Spinal cord (tissue), 10 donors: ENCODE results near the gene ADRA2C. TPM values are rescaled to one million over a fixed set of nuclear protein-coding genes. Genes with fewer than 3 reads are reported as not detected.

Experiments
- DNase-seq, 6 donors: peaks; one replicate each; pipeline versions ENCODE4 v3.0.0 to v3.0.0-alpha.2; 2013 to 2015; ENCODE audit warnings: low spot score in 6 of 6, low read depth in 4 of 6
- H3K27ac ChIP-seq: one replicate; pipeline ENCODE4 v1.5.1; 2013; ENCODE audit warnings: low read depth, low read length, control low read depth
- H3K27me3 ChIP-seq: one replicate; pipeline ENCODE4 v1.6.1; 2013; ENCODE audit warnings: low read length; ENCODE audit not compliant: control insufficient read depth, insufficient read depth
- H3K36me3 ChIP-seq: one replicate; pipeline ENCODE4 v1.6.1; 2013; ENCODE audit warnings: low read length; ENCODE audit not compliant: control insufficient read depth, insufficient read depth
- H3K4me1 ChIP-seq: one replicate; pipeline ENCODE4 v1.6.1; 2013; ENCODE audit warnings: low read length; ENCODE audit not compliant: control insufficient read depth, insufficient read depth
- H3K4me3 ChIP-seq: one replicate; pipeline ENCODE4 v1.5.1; 2013; ENCODE audit warnings: low read depth, low read length, control low read depth
- H3K9me3 ChIP-seq: one replicate; pipeline ENCODE4 v1.6.1; 2013; ENCODE audit warnings: low read length; ENCODE audit not compliant: control insufficient read depth, insufficient read depth
- WGBS: methylation state at CpG from one replicate; pipeline ENCODE4 v1.1.5; 2013; ENCODE audit warnings: missing lambda C conversion rate; ENCODE audit not compliant: insufficient coverage; 5-methylcytosine and 5-hydroxymethylcytosine counted together
- polyA plus RNA-seq, 2 donors: library from polyadenylated mRNA; unstranded; fragments of 120-200 nt; gene quantifications; one replicate each; pipeline ENCODE4 v1.2.1, GENCODE V29; 2013; ENCODE audit not compliant: insufficient read length in 2 of 2
- total RNA-seq, 2 donors: library from RNA; depleted of rRNA in 1 of 2; stranded (reverse); fragments of 120-200 nt in 1 of 2; fragments of >200 nt in 1 of 2; gene quantifications; one replicate each; pipeline versions ENCODE4 v1.2.3 to v1.2.4, GENCODE V29; 2013 to 2014
- donor health status: healthy.

The ADRA2C gene
- total and polyA plus RNA-seq, 4 donors, result 2.3 to 7.5 (median 4.5) TPM

DNA sequence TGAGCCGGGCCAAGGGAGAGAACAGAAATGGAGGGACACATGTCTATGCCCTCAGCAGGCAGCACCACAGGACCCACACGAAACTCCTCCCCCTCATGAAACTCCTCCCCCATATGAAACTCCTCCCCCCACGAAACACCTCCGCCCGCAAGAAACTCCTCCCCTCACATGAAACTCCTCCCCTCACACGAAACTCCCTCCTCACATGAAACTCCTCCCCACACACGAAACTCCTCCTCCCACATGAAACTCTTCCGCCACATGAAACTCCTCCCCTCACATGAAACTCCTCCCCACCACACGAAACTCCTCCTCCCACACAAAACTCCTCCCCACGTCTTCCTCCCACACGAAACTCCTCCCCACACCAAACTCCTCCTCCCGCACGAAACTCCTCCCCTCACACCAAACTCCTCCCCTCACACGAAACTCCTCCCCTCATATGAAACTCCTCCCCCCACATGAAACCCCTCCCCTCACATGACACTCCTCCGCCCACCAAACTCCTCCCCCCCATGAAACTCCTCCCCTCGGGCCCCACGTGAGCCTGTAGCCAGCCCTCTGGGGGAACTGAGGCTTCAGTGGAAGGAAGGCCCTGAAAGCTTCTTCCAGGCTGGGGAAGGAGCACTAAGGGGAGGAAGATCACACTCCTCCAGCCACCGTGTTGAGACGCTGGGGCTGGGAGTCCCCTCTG, 15.2 kb downstream of the ADRA2C start:
- Histone ChIP-seq H3K36me3 (no peaks in the 10 kb centered on the region), H3K9me3 (no peaks in the 10 kb centered on the region), H3K27ac (no peak overlapping the region), H3K4me3 (no peak overlapping the region), H3K4me1 (peaks cover 43% of the 10 kb centered on the region), H3K27me3 (peaks cover 3% of the 10 kb centered on the region)
- WGBS, result 83% methylated on average over 12 of the region's 19 CpGs
- DNase-seq, result no peak

DNA sequence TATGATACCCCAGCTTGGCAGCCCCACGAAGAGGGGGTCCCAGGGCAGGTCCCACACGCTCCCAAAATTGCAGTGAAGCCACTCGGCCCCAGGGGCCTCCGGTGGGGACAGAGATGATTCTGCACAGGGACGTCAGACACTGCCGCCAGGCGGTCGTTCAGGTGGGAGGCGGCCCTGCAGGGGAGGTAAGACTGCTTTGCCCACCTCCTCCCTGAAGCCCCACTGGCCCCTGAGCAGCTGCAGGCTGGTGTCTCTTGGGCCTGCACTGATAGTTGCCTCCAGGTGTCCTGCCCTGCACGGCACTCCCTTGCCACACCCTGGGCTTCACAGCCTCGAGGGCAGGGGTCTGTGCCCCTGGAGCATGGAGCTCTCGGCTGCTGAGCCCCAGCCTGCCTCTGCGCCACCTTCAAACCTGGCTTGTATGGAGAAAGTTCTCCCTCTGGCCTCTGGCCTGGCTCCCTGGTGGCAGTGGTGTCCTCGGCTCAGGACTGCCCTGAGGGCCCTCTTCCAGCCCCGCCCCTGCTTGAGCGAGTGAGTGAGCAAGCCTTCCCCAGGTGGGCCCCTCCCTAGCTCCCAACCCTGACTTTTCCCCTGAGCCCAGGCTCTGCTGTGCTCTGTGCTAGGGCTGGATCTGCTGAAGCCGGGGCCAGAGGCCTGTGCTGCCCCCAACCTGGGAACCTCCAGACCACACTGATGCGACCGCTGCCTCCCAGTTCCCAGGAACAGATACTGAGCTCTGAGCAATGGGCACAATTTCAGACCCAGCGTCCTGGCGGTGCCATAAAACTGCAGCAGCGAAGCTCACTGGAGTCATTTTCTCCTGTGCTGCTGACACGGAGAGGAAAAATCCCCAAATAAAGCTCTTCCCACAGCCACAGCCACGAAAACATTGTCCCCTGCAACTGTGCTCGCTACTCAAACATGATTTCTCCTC, 16.1 kb downstream of the ADRA2C start:
- Histone ChIP-seq H3K27ac (no peak overlapping the region), H3K9me3 (no peaks in the 10 kb centered on the region), H3K4me3 (no peak overlapping the region), H3K4me1 (peaks cover 48% of the 10 kb centered on the region), H3K36me3 (no peaks in the 10 kb centered on the region), H3K27me3 (peaks cover 3% of the 10 kb centered on the region)
- WGBS, result 77% methylated on average over 24 of the region's 25 CpGs
- peak in 1 of 6 donors; percentile 78 for DNase-seq

DNA sequence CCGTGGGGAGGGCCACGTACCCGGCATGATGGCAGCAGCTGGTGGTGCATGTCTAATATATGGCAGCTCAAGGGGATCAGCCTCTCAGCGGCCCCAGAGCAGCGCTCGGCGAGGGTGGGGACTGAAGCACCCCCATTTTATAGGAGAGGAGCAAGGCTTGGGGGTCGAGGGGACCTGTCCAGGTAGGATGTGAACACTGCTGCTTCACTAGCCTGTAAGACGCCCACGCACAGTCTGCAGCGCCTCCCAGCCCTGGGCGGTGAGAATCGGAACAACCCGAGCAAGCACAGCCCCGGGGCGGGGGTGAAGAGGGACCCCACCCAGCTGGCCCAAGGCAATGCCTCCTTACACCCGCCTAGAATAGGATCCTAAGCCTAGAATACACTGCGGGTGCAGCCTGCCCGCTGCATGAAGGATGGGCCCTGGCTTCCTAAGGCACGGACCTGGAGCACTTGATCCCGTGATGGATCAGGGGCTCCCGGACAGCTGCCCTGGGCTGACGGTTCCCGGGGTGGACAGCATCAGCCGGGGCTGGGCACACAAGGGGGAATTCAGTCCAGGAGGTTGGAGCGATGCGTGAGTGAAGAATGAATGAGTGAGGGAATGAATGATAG, 17.6 kb downstream of the ADRA2C start:
- Histone ChIP-seq H3K4me1 (peaks cover 52% of the 10 kb centered on the region), H3K36me3 (no peaks in the 10 kb centered on the region), H3K4me3 (no peak overlapping the region), H3K27ac (no peak overlapping the region), H3K27me3 (peaks cover 3% of the 10 kb centered on the region), H3K9me3 (no peaks in the 10 kb centered on the region)
- WGBS, result 37% methylated on average over 23 of the region's 27 CpGs
- peak in 2 of 6 donors; percentile 51 to 65 for DNase-seq

DNA sequence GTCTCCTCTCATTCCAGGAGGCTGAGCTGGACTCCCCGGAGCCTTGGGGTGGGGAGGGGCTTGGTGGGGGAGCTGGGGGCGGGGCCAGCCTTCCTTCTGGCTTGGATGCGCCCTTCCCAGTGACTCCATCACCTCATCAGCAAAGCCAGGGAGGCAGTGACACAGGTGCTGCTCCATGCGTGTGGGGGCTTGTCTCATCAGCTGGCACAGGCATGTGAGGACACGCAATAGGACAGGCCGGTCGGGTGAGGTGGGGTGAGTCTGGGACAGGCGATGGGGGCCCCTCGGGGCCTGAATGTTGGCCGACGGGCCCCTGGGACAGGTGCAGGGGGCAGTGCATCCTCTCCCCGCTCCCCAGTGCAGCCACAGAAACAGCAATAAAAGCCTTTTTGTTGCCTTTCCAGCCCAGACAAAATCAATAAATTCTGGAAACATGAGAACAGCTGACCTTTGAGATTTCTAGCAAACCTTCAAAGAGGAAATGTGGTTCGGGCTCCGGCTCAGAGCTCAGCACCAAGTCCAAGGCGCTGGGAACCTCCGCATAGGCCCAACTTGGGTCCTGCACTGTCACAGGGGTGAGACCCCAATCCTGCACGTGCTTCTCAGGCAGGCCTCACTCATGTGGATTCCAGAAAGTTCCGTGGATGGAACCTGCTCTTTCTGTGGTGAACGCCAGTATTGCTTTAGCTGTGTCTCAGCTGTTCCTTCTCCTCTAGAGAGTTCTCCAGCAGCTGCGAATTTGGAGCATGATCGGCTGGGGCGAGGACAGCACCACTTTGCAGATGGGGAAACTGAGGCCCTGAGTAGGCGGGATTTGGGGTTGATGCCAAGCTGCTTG, 18.5 kb downstream of the ADRA2C start:
- H3K4me1 ChIP-seq, result peaks cover 52% of the 10 kb centered on the region
- H3K9me3 ChIP-seq, result no peaks in the 10 kb centered on the region
- no peak overlapping the region for H3K27ac ChIP-seq
- WGBS, result 72% methylated on average over 19 of the region's 23 CpGs
- DNase-seq, result no peak
- no peaks in the 10 kb centered on the region for H3K36me3 ChIP-seq
- no peak overlapping the region for H3K4me3 ChIP-seq
- peaks cover 3% of the 10 kb centered on the region for H3K27me3 ChIP-seq

DNA sequence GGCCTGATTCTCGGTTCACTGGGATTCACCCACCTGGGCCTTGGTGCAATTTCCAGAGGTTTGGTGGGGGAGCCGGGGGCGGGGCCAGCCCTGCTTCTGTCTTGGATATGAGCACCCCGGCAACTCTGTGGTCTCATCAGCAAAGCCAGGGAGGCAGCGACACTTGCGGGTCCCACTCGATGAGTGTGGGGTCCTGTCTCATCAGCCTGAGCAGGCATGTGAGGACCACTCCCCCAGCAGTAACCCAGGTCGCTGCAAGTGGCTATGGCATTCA, 19.0 kb downstream of the ADRA2C start:
- peaks cover 52% of the 10 kb centered on the region for H3K4me1 ChIP-seq
- H3K27me3 ChIP-seq, result peaks cover 3% of the 10 kb centered on the region
- 96% methylated on average over 8 of the region's 8 CpGs for WGBS

DNA sequence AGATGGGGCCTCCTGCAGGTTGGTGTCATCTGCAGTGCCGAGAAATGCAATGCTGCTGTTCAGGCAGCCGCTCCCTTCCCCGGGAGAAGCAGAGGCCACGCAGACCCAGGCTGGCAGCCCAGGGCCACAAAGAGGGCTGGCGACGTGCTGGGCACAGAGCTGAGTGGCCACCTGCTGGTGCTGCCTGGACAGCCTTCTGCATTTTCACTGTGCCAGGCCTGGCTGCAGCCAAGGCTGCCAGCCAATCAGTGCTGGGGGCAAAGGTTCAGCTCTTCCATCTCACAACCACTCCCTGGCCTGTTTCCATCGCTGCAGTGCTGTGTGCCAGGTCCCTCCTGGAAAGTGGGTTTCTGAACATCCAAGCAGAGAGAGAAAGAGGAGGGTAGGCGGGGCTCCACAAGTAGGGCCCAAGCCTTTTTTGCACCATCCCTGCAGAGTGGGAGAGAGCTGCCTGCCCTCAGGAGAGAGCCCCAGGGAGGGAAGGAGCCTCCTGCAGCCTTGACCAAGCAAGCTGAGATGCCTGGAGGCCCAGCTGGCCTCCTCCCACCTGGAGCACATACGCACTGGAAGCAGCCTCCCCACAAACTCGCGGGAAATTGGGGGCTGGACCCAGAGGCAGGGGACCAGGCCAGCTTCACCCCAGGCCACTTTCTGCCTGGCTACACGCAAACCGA, 20.1 kb downstream of the ADRA2C start:
- Histone ChIP-seq H3K27me3 (peaks cover 3% of the 10 kb centered on the region), H3K4me3 (no peak overlapping the region), H3K9me3 (no peaks in the 10 kb centered on the region), H3K27ac (no peak overlapping the region), H3K4me1 (peaks cover 52% of the 10 kb centered on the region), H3K36me3 (no peaks in the 10 kb centered on the region)
- peak; percentile 53 to 93 (median 70) for DNase-seq
- 40% methylated on average over 9 of the region's 13 CpGs for WGBS

More for the DNA sequence above, 19.0 kb downstream of the ADRA2C start:
- Histone ChIP-seq H3K27ac (no peak overlapping the region), H3K36me3 (no peaks in the 10 kb centered on the region), H3K9me3 (no peaks in the 10 kb centered on the region), H3K4me3 (no peak overlapping the region)
- DNase-seq, result no peak

DNA sequence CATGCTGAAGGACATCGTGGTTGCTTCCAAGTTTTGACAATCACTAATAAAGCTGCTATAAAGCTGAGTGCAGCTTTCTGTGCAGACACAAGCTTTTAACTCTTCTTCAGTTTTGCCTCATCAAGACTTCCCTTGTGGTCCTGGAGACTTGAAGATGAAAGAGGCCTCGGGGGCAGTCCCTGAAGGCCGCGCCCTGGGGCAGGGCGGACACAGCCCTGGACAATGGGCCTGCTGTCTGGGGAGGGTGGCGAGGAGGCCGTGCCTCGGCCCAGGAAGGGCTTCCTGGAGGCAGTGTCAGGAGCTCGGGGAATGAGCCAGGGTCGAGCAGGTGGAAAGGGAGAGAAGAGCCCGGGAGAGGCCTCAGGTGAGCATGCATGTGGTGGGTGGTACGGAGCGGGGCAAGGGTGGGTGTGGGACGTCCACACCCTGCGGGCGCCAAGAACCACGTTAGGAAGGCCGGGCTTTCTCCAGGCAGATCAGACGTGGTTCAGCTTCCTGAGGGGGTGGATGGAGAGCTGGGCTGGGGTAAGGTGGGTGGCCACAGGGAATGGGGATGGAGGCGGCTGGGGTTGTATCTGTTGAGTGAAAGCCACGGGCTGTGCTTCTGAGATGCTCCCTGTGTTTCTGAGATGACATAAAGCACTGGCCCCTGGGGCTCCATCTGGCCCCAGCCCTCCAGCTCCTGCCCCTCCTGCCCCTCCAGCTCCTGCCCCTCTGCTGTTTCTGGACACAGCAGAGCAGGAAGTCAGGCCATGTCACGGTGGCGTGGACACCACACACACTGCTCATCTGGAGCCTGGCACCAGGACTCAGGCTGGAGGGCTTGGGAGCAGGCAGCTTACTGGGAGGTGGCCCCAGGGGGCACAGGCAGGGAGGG, 21.5 kb downstream of the ADRA2C start:
- H3K9me3 ChIP-seq, result no peaks in the 10 kb centered on the region
- 85% methylated on average over 21 of the region's 23 CpGs for WGBS
- H3K4me3 ChIP-seq, result no peak overlapping the region
- H3K4me1 ChIP-seq, result peaks cover 42% of the 10 kb centered on the region
- no peak for DNase-seq
- H3K36me3 ChIP-seq, result no peaks in the 10 kb centered on the region
- peaks cover 5% of the 10 kb centered on the region for H3K27me3 ChIP-seq
- no peak overlapping the region for H3K27ac ChIP-seq

DNA sequence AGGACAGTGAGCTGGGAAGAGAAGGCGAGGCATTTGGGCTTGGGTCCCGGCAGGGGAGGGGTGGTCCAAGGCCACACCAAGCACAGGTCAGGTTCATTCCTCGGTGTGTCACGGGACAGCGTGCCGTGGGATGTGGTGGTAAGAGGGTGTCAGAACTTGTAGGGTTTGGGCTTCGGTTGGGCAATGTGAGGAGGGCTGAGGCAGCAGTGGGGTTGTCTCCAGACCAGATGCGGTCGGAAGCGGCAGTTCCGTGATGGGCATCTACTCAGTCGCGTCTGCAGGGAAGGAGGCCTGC, 22.1 kb downstream of the ADRA2C start:
- H3K4me1 ChIP-seq, result peaks cover 37% of the 10 kb centered on the region
- H3K27me3 ChIP-seq, result peaks cover 8% of the 10 kb centered on the region
- DNase-seq, result no peak
- no peaks in the 10 kb centered on the region for H3K36me3 ChIP-seq
- no peak overlapping the region for H3K4me3 ChIP-seq
- 93% methylated on average over 13 of the region's 13 CpGs for WGBS
- no peak overlapping the region for H3K27ac ChIP-seq
- H3K9me3 ChIP-seq, result no peaks in the 10 kb centered on the region
